GM10847 (cell line): ENCODE data around the gene SRCAP.

ENCODE experiments used
- POLR2A ChIP-seq: IDR thresholded peaks from 2 replicates; pipeline ENCODE4 v1.6.1; 2011; ENCODE audit not compliant: insufficient read length; ENCODE audit errors: extremely low read depth

SRCAP gene

DNA sequence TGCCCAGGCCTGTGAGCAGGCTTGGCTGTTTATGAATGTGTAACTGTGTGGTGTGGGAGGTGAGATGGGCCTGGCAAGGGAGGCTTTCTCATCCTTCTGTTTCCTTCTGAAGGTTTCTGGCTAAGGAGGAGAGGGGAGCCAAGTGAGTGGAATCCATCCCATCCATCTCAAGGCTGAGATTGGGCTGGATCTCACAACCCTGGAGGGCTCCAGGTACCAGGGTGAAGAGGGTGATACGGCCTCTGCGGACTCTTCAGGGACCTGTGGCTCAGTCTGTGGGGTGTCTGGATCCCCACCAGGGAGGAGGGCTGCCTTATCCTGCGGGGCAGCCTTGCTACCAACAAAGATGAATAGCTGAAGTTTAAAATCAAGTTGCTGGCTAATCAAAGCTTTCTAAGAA lies 81.0 kb downstream of the SRCAP start:
- TF ChIP-seq POLR2A = no peak

DNA sequence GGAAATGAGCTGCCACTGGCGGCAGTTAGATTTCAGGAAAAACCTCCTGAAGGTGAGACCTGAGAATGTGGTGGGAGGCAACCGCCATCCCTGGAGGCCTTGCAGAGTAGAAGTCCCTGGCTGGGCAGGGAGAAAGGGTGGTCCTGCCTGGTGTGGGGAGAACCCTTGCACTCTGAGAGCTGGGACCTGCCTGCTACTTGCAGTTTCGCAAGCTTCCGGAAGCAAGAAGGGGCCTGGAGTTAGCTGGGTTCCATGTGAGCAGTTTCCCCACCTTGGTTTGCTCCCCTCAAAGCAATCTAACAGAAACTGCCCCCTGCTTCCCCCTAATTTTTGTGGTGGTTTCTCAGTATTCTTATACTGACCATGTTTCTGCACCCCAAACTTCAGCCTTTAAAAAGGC lies 81.6 kb downstream of the SRCAP start:
- no peak for TF ChIP-seq POLR2A

GRCh38 chr16:30782486-30783279 lies 83.7 kb downstream of the SRCAP start:
- TF ChIP-seq POLR2A = no peak

- TF ChIP-seq POLR2A = no peak
Observed at GRCh38 chr16:30783280-30784109, 84.5 kb downstream of the SRCAP start.

DNA sequence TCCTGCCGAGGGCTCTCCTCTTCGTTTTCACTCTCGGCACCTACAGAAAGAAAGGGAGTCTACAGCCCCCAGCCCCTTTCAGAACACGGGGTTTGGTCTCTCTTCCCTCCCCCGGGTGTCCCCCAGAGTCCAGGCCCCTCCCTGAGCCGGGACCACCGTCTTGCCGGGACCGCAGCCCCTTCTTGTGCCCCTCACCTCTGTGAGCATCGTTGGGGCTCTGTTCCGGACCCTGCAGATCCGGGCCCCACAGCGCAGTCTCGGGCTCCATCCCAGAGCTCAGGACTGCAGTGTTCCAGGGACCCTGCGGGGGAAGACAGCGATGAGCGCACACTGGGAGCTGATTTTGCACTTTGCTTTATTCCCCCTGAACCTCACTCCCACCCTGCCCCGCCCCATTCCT lies 85.2 kb downstream of the SRCAP start:
- TF ChIP-seq POLR2A = no peak

GRCh38 chr16:30785126-30786106 lies 86.4 kb downstream of the SRCAP start:
- no peak for TF ChIP-seq POLR2A

DNA sequence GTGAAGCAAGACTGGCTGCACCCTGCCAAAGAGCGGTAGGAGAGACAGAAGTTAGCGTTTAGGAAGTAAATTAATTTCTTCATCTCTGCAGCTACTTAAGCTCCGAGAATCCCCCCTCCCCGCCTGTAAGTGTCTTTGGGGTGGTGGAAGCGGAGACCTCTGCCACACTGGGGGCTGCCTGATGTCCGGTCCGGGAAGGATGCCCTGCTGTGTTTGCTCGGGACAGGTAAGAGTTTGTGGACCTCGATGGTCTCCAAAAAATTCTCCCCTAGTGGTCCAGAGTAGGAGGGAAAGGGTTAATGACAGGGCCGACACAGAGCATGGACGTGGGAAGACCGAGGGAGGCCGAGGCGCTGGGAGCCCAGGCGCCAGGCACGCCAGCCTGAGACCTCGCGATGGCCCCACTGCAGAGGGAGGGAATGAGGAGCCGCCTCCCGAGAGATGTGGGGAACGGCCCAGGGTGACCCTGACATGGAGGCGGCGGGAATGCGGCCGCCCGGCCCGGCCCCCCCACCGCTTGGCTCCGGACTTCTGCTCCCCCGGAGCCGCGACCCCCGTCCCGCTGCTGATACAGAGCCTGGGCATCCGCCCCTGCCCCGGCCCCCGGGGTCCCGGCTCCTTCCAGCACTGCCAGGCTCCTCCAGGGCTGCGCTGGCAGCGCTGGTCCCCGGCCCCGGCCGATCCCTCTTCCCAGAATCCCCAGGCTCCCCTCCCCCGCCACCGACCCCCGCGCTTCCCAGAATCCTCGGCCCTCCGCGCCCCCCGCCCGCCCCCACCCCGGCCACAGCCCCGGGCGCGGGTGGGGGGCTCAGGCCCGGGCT lies 87.4 kb downstream of the SRCAP start:
- no peak for TF ChIP-seq POLR2A

- no peak for TF ChIP-seq POLR2A
Observed at GRCh38 chr16:30786936-30787612, 88.1 kb downstream of the SRCAP start, which contains the start of gene ZNF629. Gene ZNF629, minus strand, starts transcription at chr16:30787205. Its CDS starts 2,723 bp downstream, at chr16:30784482.

- no peak for TF ChIP-seq POLR2A
Observed at GRCh38 chr16:30787613-30788378, 88.8 kb downstream of the SRCAP start.
